HG02571 (cell line): Measurements from ENCODE around the gene GATA3.

Experiments used
- ATAC-seq: cut with Tn5 transposase; IDR thresholded peaks from one replicate; pipeline ENCODE4 v1.9.1; 2021; ENCODE audit warnings: mild to moderate bottlenecking, moderate library complexity; ENCODE audit not compliant: unreplicated experiment

The GATA3 gene

DNA sequence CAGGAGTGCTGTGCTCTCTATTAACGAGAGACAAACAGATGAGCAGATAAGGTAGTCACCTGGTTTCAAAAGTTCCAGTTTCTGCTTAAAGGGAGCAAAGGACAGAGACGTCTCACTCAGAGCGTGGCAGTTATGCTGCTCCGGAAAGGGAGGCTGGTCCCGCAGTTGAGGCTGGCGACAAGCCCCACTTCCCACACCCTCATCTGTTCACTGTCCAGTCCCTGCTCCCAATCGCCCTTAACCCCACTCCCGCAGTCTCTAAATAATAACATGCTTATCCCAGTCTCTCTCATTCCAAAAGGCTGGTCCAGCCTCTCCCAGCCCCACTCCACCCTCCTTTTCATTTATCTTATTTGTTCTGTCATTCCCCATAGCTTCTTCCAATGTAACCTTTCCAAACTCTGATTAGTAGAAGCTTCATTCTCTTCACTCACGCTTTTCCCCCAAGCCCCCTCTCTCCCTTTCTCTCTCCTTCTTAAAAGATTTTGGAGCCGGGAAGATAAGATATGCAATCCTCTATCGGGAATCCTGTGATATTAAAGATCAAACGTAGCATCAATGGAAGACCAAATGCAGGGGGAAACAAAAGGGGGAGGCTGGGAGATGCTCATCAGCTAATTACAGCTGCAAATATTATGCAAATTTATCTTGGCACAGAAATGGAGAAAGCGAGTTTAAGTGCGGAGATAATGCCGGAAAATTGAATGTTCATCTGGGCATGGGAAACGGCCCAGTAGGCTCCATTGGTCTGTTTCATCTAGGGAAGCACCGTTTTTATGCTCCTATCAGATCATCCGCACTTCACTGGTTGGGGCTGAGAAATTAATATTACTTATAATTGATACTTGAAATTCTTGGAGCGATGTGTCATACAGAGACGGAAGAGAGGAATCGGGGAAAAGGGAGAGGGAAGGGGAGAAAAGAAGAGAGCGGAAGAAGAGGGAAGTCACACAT, 16.3 kb upstream of the GATA3 start:
- ATAC-seq: no peak

DNA sequence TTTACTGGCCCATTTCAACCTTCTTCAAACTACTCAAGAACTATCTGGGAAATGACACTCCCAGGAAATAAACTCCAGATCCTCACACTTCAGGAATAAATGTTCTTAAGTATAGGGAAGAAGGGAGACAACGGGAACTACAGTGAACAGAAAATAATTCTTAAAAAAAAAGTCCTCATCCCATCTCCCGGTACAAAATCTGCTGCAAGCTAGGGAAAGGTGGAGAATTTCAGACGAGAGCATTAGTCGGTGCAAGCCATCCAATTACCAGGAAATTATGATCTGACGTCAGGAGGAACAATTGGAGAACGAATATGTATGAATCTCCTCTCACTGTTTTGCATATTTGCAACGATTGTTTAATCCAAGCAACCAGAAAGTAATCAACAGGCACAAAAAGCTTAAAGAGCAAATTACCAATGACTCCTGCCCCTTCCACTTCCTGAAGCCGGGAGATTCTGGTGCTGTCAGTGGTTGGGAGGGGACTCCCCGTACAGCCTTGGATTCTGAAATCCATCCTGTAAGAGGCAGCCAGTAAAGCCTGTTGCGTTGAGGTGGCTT, 15.1 kb upstream of the GATA3 start:
- no peak for ATAC-seq

- ATAC-seq: no peak
These were observed 13.8 kb upstream of the GATA3 start for GRCh38 chr10:8040651-8041050.

DNA sequence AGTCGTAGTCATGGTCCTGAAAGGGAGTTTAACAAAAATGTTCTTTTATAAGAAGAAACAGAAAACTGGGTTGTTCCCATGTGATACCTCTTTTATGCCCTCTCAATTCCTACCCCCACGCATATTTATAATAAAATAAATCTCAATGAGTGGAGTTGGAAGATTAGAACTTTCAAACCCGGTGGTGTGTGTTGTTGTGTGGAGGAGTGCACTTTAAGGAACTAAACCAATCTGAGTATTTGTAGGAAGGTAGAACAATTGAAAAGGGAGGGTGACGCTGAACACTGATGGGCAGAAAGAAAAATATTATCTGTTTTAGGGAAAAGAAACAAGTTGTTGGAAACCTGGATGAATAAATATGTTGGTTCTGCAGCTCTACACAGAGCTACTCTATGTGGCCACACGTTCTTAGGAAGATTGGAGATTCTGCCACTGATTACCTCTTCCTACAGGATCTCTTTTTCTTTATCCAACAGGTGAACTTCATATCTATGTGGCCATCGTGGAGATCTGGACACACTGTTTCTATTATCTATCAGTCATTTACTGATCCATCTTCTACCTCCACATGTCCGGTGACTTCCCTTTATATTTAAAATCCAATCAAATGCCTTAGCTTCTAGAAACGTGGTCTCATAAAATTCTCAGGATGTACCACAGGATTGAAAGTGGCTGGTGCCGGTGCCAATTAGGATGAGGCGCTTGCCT, 13.1 kb upstream of the GATA3 start:
- no peak for ATAC-seq

GRCh38 chr10:8041992-8042720, 12.3 kb upstream of the GATA3 start:
- ATAC-seq: no peak

DNA sequence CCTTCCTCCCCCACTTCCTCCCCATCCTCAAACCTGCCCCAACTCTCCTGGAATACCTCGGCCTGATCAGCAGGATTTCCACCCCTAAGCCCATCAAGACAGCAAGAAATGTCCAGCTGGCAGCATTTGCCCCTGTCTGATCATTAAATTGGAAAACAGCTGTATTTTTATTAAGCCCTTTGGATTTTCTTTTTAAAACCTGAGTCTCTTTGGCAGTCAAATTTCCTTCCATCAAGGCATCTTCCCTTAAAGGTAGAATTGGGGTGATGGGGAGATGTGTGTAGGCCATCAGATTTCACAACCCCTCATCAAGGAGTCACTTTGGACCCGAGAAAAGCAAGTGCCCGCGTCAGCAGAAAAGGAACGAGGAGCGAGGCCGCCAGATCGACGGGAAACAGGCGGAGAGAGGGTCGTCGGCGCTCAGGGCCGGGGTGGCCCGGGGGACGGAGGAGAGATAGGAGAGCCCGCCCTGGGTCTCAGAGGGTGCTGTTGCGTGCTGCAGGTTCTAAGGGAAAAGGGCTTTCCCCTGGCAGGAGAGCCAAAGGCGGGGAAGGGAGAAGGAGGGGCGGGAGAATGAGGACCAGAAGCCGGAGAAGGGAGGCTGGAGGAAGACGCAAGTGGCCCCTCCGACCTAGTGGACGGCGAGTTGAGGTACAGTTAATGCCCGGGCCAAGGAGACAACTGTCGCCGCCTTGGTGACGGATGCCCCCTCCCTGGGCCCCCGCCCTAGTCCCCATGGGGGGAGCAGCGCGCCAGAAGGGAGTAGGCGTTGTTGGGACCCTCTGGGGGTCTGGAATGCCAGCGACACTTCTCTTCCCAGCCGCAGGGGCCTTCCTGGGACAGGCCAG, 11.5 kb upstream of the GATA3 start:
- ATAC-seq: no peak

- ATAC-seq: no peak
These were observed 10.8 kb upstream of the GATA3 start for GRCh38 chr10:8043569-8044306.

DNA sequence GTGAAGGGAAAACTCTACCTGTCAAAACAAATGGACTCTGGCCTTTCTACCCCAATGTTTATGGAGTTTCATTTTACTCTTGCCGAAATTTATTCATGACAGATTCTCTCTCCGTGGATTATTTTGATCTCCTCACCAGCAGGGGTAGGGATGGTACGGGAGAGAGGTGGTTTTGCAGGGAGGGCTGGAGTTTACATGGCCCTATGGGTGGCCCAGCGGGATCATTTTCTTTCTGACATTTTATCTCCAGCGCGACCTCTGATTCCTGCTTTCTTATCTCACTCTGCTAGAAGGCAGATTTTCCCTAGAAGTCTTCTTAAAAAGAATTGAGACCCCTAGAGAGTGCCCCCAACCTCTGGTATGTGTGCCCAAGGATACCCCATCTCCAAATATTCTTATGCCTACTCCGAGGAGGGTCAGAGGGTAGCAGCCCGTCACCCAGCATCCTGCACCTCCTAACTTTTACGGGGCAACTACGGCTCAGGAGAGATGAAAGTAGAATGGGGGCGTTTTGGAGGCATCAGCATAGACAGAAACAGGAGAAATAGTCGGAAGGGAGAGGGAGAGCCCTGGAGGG, 10.1 kb upstream of the GATA3 start:
- no peak for ATAC-seq

DNA sequence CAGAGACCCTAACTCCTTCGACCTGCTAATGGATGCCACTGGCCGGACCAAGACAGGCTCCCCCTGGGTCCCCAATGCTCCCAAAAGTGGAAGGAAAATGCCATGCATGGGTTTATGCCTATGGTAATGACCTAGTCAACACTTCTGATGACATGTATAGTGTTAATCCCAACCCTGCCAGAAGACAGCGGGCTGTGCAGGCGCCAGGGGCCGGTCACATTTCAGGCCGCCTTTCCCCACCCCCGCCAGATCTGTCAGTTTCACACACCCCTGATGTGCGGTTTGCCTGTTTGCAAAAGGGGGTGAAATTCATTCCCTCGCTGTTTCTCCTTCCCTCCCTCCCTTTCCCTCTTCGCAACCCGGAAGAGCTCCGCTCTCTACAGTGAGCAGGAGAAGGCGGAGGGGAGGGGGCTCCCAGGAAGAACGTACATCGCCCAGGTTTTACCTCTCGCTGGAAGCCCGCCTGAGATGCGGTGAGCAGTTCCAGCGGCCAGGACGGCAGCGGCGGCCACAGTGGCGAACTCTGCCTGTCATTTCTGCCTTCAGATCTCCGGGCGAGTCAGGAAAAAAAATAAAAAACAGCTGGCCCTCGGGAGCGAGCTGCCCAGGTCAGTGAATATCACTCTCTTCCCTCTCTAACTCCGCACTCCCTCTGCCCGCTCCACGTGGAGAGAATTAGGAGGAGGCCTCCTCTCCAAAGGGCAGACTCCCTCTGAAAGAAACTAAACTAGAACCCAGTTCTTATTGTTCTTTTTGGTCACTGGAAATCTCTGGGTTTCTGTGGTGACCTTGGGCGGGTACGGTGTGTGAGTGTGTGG, 9.4 kb upstream of the GATA3 start:
- ATAC-seq: no peak

DNA sequence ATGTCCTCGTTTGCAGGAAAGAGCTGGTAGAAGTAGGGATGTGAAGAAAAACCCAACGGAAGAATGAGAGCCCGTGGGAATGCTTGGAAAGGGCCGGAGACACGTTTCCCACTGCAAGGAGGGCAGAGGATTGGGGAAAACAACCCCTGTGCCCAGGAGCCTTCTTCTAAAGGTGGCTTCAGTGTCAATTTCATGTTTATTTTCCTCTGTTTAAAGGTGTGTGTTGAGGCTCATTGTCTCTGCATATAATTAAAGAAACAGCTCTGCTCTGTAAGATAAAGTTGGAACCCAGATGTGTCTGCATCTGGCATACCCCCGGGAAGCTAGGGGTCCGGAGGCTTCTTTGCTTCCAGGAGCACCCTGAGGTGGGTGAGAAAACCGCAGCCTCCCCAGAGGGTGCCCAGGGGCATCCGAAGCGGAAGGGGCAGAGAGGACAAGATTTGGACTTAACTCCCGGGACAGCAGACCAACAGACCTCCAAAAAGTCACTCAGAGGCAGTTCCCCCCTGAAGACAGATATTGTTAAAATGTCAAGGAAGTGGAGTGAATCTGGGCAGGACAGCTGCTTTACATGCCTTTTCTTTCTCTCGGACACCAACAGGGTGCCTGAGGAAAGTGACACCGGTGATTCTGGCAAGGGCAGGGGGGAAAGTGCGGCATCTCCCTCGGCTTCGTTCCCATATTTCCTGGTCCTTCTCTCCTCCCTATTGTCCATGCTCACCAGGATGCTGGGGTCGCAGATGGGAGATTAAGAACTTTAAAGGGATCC, 8.6 kb upstream of the GATA3 start:
- no peak for ATAC-seq

DNA sequence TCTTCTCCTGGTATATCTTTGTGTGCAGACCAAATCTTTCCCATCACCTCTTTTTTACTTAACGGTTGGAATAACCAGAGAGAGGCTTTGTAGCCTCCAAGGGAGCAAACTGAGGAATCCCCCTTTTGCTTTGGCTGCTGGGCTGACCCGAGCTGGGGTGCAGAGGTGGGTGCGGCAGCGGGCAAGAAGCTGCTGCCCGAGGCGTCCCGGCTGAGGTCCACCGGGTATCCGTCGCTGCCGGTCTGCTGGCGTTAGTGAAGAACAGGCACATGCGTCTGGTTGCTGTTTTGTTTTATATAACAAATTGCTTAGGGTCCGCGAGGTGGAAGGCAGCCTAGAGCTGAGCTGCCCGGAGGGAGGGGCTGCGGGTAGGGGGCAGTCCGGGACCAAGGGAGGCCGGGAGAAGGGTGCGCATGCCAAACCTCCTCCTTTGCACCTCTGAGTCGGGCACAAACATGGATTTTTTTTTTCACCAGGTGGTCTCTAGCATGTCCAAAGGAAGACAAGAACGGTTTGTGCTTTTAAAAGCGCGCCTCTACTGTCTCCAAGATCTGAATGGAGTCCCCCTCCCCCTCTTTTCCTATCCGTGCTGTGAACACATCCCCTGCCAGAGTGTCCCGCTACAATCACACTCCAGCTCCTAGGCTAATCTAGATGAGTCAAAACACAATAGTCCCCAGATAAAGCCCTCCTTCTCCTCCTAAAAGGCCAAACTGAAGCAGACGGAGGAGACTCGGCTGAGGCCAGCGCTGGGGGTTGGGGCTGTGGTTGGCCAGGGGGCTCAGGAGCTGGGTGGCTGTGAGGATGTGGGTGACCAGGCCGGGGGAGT, 6.8 kb upstream of the GATA3 start:
- ATAC-seq: no peak

DNA sequence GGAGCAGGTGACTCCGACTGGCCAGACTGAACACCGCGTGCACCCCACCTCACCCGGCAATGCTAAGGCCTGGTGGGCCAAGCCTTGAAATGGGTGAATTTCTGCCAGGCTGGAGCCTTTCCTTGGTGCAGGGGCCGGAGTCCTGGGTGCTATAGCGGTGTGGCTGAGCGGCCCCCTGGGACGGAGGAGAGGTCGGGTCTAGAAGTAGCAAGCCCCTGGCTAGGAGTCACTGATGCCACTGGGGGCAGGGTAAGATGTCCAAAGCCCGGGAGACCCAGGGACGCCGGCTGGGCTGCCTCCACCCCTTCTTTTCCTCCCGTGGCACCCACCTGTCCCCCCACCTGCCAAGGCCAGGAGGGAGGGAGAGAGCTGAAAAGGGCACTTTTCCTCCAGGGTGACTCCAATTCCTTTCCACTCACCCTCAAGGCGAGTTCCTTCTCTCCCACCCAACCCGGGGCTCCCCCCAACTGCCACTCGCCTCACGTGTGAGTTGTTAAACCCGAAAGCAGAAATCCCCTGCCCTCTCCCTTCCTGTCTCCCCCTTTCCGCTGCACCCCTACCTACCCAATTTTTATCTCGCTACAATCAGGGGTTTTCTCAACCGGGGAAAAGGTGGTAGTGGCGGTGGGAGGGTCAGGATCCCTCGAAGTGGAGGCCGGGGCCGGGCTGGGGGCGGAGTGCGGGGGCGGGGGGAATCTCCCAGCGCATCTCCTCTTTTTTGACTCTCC, 6.0 kb upstream of the GATA3 start:
- no peak for ATAC-seq

DNA sequence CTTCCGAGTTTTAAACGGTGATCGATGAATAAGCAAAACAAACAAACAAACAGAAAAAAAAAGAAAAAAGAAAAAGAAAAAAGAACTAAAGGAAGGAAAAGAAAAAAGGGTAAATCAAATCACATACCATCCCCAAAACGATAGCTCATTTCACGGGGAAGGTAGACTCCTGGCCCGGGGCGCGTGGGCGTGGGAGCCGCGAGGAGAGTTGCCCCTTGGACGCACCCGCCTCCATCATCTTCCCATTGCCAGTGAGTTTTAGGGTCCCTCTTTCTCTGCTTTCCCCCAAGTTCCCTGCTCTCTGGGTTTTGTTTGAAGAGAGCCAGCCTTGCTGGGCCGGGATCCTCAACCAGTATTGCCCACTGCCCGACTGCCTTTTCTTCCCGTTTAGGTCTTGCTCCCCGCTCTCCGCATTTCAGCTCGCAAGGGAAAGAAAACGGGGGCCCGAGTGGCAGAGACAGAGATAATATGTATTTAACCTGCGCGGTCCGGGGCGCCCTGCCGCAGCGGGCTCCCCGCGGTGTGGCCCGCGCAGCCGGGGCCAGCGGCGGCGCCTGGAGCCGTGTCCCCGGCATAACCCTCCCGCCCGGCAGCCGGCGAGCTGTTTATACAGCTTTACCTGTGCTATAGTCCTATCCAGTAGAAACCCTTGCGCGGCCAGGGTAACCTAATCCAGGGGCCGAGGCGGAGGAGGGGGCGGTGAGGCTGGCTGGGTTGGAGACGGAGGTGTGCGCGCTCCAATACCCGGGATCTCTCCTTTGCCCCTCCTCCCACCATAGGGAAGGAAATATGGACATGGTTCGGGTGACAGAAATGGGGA, 5.2 kb upstream of the GATA3 start:
- ATAC-seq: no peak

GRCh38 chr10:8049865-8050555, 4.5 kb upstream of the GATA3 start:
- no peak for ATAC-seq
